Measurements from ENCODE around the gene IDI1. TPM values are rescaled to one million over a fixed set of nuclear protein-coding genes. Genes with fewer than 3 reads are reported as not detected.
"Not testable (repeated sequence)": the region's sequence is repeated elsewhere in the genome, so short reads cannot be mapped to it uniquely, and the experiment has no call there.

Gene IDI1
- polyA plus RNA-seq, 1 donor: 41.7 TPM

- DNase-seq (ENCODE audit: low read depth): no peak
Observed at GRCh38 chr10:1034758-1035157, 14.2 kb downstream of the IDI1 start.

GRCh38 chr10:1033601-1034000 is 15.3 kb downstream of the IDI1 start:
- no peak for DNase-seq (ENCODE audit: low read depth)

GRCh38 chr10:1029838-1030237 is 19.1 kb downstream of the IDI1 start:
- DNase-seq (ENCODE audit: low read depth): no peak

- DNase-seq (ENCODE audit: low read depth): no peak
Observed at GRCh38 chr10:1026578-1026977, 22.3 kb downstream of the IDI1 start.

GRCh38 chr10:1025683-1026082 is 23.2 kb downstream of the IDI1 start, which contains the start of gene IDI2:
IDI2 (minus strand) TSS chr10:1025859; CDS start chr10:1024723, 1,136 bp downstream.
- DNase-seq (ENCODE audit: low read depth): no peak

- no peak for DNase-seq (ENCODE audit: low read depth)
Observed at GRCh38 chr10:1024103-1024502, 24.8 kb downstream of the IDI1 start.

GRCh38 chr10:1022413-1022812 is 26.5 kb downstream of the IDI1 start:
- no peak for DNase-seq (ENCODE audit: low read depth)

- DNase-seq (ENCODE audit: low read depth): no peak
Observed at GRCh38 chr10:1020958-1021357, 28.0 kb downstream of the IDI1 start.

- DNase-seq (ENCODE audit: low read depth): no peak
Observed at GRCh38 chr10:1020460-1020859, 28.5 kb downstream of the IDI1 start.

GRCh38 chr10:1019362-1019761 is 29.6 kb downstream of the IDI1 start:
- DNase-seq (ENCODE audit: low read depth): no peak

- DNase-seq (ENCODE audit: low read depth): no peak
Observed at GRCh38 chr10:1015688-1016087, 33.2 kb downstream of the IDI1 start.

GRCh38 chr10:1011696-1012095 is 37.2 kb downstream of the IDI1 start:
- DNase-seq (ENCODE audit: low read depth): no peak

GRCh38 chr10:1010703-1011102 is 38.2 kb downstream of the IDI1 start:
- no peak for DNase-seq (ENCODE audit: low read depth)

- not testable (repeated sequence) for DNase-seq (ENCODE audit: low read depth)
Observed at GRCh38 chr10:1009947-1010346, 39.0 kb downstream of the IDI1 start.

- no peak for DNase-seq (ENCODE audit: low read depth)
Observed at GRCh38 chr10:1009071-1009494, 39.8 kb downstream of the IDI1 start.

- no peak for DNase-seq (ENCODE audit: low read depth)
Observed at GRCh38 chr10:1007583-1007982, 41.3 kb downstream of the IDI1 start.

GRCh38 chr10:1006573-1006972 is 42.3 kb downstream of the IDI1 start:
- DNase-seq (ENCODE audit: low read depth): no peak

- no peak for DNase-seq (ENCODE audit: low read depth)
Observed at GRCh38 chr10:1003884-1004670, 44.8 kb downstream of the IDI1 start.

- DNase-seq (ENCODE audit: low read depth): no peak
Observed at GRCh38 chr10:1002425-1003006, 46.4 kb downstream of the IDI1 start.

- no peak for DNase-seq (ENCODE audit: low read depth)
Observed at GRCh38 chr10:997266-998022, 51.5 kb downstream of the IDI1 start.

- DNase-seq (ENCODE audit: low read depth): no peak
Observed at GRCh38 chr10:996031-996430, 52.9 kb downstream of the IDI1 start.

- no peak for DNase-seq (ENCODE audit: low read depth)
Observed at GRCh38 chr10:995559-995926, 53.4 kb downstream of the IDI1 start.
